H1 (cell line): ENCODE results near the gene CNTN6. TPM values are rescaled to one million over a fixed set of nuclear protein-coding genes. Genes with fewer than 3 reads are reported as not detected.

Experiments
- CTCF ChIA-PET: fragments of 300-600 bp; sonication (Branson Sonifier 250); formaldehyde crosslinking; loops from one replicate; lab custom pipeline; 2021; ENCODE audit not compliant: partially characterized antibody; lab: Charles Lee
- POLR2A ChIA-PET: fragments of 300-600 bp; sonication (Branson Sonifier 250); formaldehyde crosslinking; loops from one replicate; lab custom pipeline; 2021; ENCODE audit warnings: inconsistent platforms; ENCODE audit not compliant: partially characterized antibody; lab: Charles Lee
- DNase-seq, 2 experiments: peaks; one replicate each; pipeline versions ENCODE4 v3.0.0 to v3.0.0-alpha.2; 2010 to 2022; ENCODE audit warnings: low spot score in 2 of 2, low read depth in 1 of 2, mixed read lengths in 1 of 2
- FAIRE-seq: peaks from 2 replicates; lab custom pipeline; 2011; peaks lifted over from hg19 to GRCh38; lab: Jason Lieb, UNC
- H2AFZ ChIP-seq: 2 replicates; pipeline ENCODE4 v1.8.1; 2012; ENCODE audit warnings: low read length, inconsistent platforms
- H2AK5ac ChIP-seq: 2 replicates; pipeline ENCODE4 v1.6.1; 2013; ENCODE audit warnings: low read depth, low read length
- H2BK120ac ChIP-seq: replicated peaks from 2 replicates; pipeline ENCODE3; 2013; ENCODE audit warnings: low read depth, low read length, inconsistent platforms
- H2BK12ac ChIP-seq: 2 replicates; pipeline ENCODE4 v1.6.1; 2013; ENCODE audit warnings: low read depth, low read length
- H2BK15ac ChIP-seq: 2 replicates; pipeline ENCODE4 v1.6.1; 2013; ENCODE audit warnings: low read length
- H2BK20ac ChIP-seq: 2 replicates; pipeline ENCODE4 v1.6.1; 2013; ENCODE audit warnings: low read length
- H2BK5ac ChIP-seq: 2 replicates; pipeline ENCODE4 v1.6.1; 2013; ENCODE audit warnings: low read depth, low read length
- H3K14ac ChIP-seq: 2 replicates; pipeline ENCODE4 v1.6.1; 2013; ENCODE audit warnings: inconsistent platforms; ENCODE audit not compliant: insufficient read length
- H3K18ac ChIP-seq: 2 replicates; pipeline ENCODE4 v1.6.1; 2013; ENCODE audit warnings: low read length; ENCODE audit errors: extremely low read depth
- H3K23ac ChIP-seq: 2 replicates; pipeline ENCODE4 v1.6.1; 2013; ENCODE audit warnings: inconsistent platforms; ENCODE audit not compliant: insufficient read length
- H3K23me2 ChIP-seq: 2 replicates; pipeline ENCODE4 v1.6.1; 2013; ENCODE audit warnings: low read depth, low read length
- H3K27ac ChIP-seq: 2 replicates; pipeline ENCODE4 v1.6.1; 2011; ENCODE audit warnings: low read depth, low read length, inconsistent platforms
- H3K27me3 ChIP-seq, 4 experiments: replicated peaks in 1 of 4; 1 replicate in 1 of 4; 2 replicates in 3 of 4; pipeline versions ENCODE4 v1.6.1 to v1.8.1; 2011 to 2013; ENCODE audit warnings: low read length in 3 of 4, mild to moderate bottlenecking in 3 of 4, inconsistent platforms in 2 of 4, mixed read lengths in 2 of 4, moderate library complexity in 1 of 4; ENCODE audit not compliant: control insufficient read depth in 3 of 4, insufficient read depth in 3 of 4; ENCODE audit errors: extremely low read depth in 1 of 4
- H3K36me3 ChIP-seq, 4 experiments: 2 replicates each; pipeline versions ENCODE4 v1.6.1 to v1.8.1; 2011 to 2013; ENCODE audit warnings: mild to moderate bottlenecking in 4 of 4, low read length in 3 of 4, moderate library complexity in 2 of 4, control low read depth in 1 of 4, inconsistent platforms in 1 of 4; ENCODE audit not compliant: insufficient read depth in 4 of 4, control insufficient read depth in 2 of 4
- H3K4ac ChIP-seq: replicated peaks from 2 replicates; pipeline ENCODE3; 2013; ENCODE audit warnings: low read length, low read depth, mixed read lengths, inconsistent platforms; ENCODE audit not compliant: insufficient read length
- H3K4me1 ChIP-seq, 4 experiments: replicated peaks in 1 of 4; 1 replicate in 1 of 4; 2 replicates in 3 of 4; pipeline versions ENCODE4 v1.6.1 to v1.8.1; 2011 to 2013; ENCODE audit warnings: low read length in 3 of 4, inconsistent platforms in 2 of 4, mixed read lengths in 1 of 4; ENCODE audit not compliant: insufficient read depth in 4 of 4, control insufficient read depth in 3 of 4
- H3K4me2 ChIP-seq, 2 experiments: 2 replicates each; pipeline versions ENCODE4 v1.6.1 to v1.8.1; 2011 to 2013; ENCODE audit warnings: low read depth in 2 of 2, low read length in 2 of 2, control low read depth in 1 of 2, inconsistent platforms in 1 of 2, mild to moderate bottlenecking in 1 of 2; ENCODE audit not compliant: insufficient read depth in 1 of 2
- H3K4me3 ChIP-seq, 4 experiments: fragments of 200-600, 300-600 bp in 1 of 4; sonication (generic), shearing (Covaris generic), sonication (Bioruptor Twin) in 1 of 4; 2 replicates each; pipeline versions ENCODE4 v1.5.1 to v1.8.1; 2011 to 2016; ENCODE audit warnings: low read length in 4 of 4, low read depth in 3 of 4, control low read depth in 2 of 4, inconsistent platforms in 2 of 4, mild to moderate bottlenecking in 2 of 4, mixed read lengths in 1 of 4, moderate library complexity in 1 of 4; ENCODE audit not compliant: insufficient read depth in 2 of 4; ENCODE audit errors: extremely low read depth in 1 of 4
- H3K56ac ChIP-seq: replicated peaks from 2 replicates; pipeline ENCODE3; 2013; ENCODE audit warnings: low read depth, mild to moderate bottlenecking, mixed read lengths, low read length, inconsistent platforms; ENCODE audit not compliant: insufficient read length
- H3K79me1 ChIP-seq: 2 replicates; pipeline ENCODE4 v1.6.1; 2013; ENCODE audit warnings: low read depth, low read length, control low read depth
- H3K79me2 ChIP-seq, 2 experiments: 2 replicates each; pipeline versions ENCODE4 v1.6.1 to v1.8.1; 2012 to 2013; ENCODE audit warnings: low read length in 2 of 2, mild to moderate bottlenecking in 2 of 2, inconsistent platforms in 1 of 2; ENCODE audit not compliant: insufficient read depth in 2 of 2, control insufficient read depth in 1 of 2
- H3K9ac ChIP-seq, 4 experiments: replicated peaks in 1 of 4; 1 replicate in 1 of 4; 2 replicates in 3 of 4; pipeline versions ENCODE4 v1.6.1 to v1.8.1; 2011 to 2013; ENCODE audit warnings: low read depth in 3 of 4, low read length in 3 of 4, control low read depth in 2 of 4, mild to moderate bottlenecking in 2 of 4, moderate library complexity in 2 of 4, inconsistent platforms in 1 of 4; ENCODE audit errors: extremely low read depth in 1 of 4
- H3K9me3 ChIP-seq, 2 experiments: 2 replicates each; pipeline versions ENCODE4 v1.6.1 to v1.8.1; 2012 to 2013; ENCODE audit warnings: mild to moderate bottlenecking in 2 of 2, moderate library complexity in 2 of 2, control low read depth in 1 of 2, inconsistent platforms in 1 of 2, low read depth in 1 of 2, low read length in 1 of 2, mixed read lengths in 1 of 2; ENCODE audit not compliant: insufficient read depth in 2 of 2
- H4K20me1 ChIP-seq, 2 experiments: replicated peaks in 1 of 2; 2 replicates each; pipeline versions ENCODE3 to v1.8.1; 2011 to 2013; ENCODE audit warnings: inconsistent platforms in 2 of 2, low read length in 2 of 2, mild to moderate bottlenecking in 1 of 2; ENCODE audit not compliant: insufficient read depth in 2 of 2, control insufficient read depth in 1 of 2
- H4K5ac ChIP-seq: 2 replicates; pipeline ENCODE4 v1.6.1; 2013; ENCODE audit warnings: low read length, low read depth, mixed read lengths, inconsistent platforms; ENCODE audit not compliant: insufficient read length
- H4K8ac ChIP-seq: 2 replicates; pipeline ENCODE4 v1.8.0; 2013; ENCODE audit warnings: mild to moderate bottlenecking, moderate library complexity, low read length, inconsistent platforms; ENCODE audit not compliant: insufficient read depth; ENCODE audit errors: extremely low read depth
- H4K91ac ChIP-seq: replicated peaks from 2 replicates; pipeline ENCODE3; 2013; ENCODE audit warnings: low read length, mixed read lengths, inconsistent platforms; ENCODE audit not compliant: insufficient read length
- POLR2A ChIP-seq, 2 experiments: IDR thresholded peaks; 1 replicate in 1 of 2; 2 replicates in 1 of 2; pipeline ENCODE4 v1.6.1; 2011; ENCODE audit warnings: low read depth in 2 of 2, low read length in 2 of 2, mild to moderate bottlenecking in 2 of 2; ENCODE audit errors: control extremely low read depth in 1 of 2
- polyA plus RNA-seq, 7 experiments: library from polyadenylated mRNA; depleted of rRNA in 3 of 7; stranded (reverse) in 5 of 7; unstranded in 2 of 7; fragments of >200 nt in 5 of 7; fragments of 200-250 nt in 2 of 7; gene quantifications; 1 replicate in 5 of 7; 2 replicates in 1 of 7; 4 replicates in 1 of 7; pipeline versions ENCODE4 v1.2.1 to v1.2.3, GENCODE V29; 2011 to 2013; ENCODE audit warnings: missing spikeins in 2 of 7, mixed read lengths in 2 of 7
- small RNA-seq: library from polyadenylated mRNA; stranded (forward); fragments of <200 nt; extraction: miRNeasy Mini kit (QIAGEN cat#:217004); gene quantifications from one replicate; pipeline ENCODE3, GENCODE V24; 2013; ENCODE audit not compliant: insufficient read depth
- total RNA-seq: library from RNA; stranded (reverse); fragmentation: NEBNext Ultra II Directional; extraction: Animal tissue kit (Norgen Biotek cat#: 25700); gene quantifications from 2 replicates; pipeline ENCODE4 v1.2.1, GENCODE V29; 2021

CNTN6 gene
- total and polyA plus RNA-seq, 2 of the 8 experiments (the other 6 are each of a cell fraction or from before 2014, with no cell fraction given) = not detected

DNA sequence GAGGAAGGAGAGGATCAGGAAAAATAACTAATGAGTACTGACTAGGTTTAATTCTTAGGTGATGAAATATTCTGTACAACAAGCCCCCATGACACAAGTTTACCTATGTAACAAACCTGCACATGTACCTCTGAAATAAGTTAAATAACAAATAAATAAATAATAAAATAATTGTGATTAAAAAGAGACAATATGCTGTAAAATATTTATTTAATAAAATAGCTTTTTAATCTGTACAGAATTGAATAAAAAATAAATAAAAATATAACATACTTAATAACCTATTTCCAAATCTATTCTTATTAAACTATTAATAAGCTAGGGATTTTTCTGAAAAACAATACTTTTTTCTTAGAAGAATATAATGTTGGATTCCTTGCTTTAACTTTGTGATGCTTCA is 355.6 kb downstream of the CNTN6 start:
- no peak for DNase-seq
- Histone ChIP-seq H2BK5ac (no peak overlapping the region), H3K23ac (no peak overlapping the region), H4K20me1 (no peaks in the 10 kb centered on the region), H3K56ac (no peak overlapping the region), H3K79me1 (no peaks in the 10 kb centered on the region), H4K8ac (no peak overlapping the region), H3K27ac (no peak overlapping the region), H3K9ac (no peak overlapping the region), H3K4me3 (no peak overlapping the region), H2BK120ac (no peak overlapping the region), H2AFZ (no peak overlapping the region), H2AK5ac (no peak overlapping the region), H3K79me2 (no peaks in the 10 kb centered on the region), H3K27me3 (no peaks in the 10 kb centered on the region), H3K4me1 (no peaks in the 10 kb centered on the region), H2BK15ac (no peak overlapping the region), H4K91ac (no peak overlapping the region), H3K4ac (no peak overlapping the region), H3K9me3 (no peaks in the 10 kb centered on the region), H3K14ac (no peak overlapping the region), H2BK12ac (no peak overlapping the region), H4K5ac (no peak overlapping the region), H3K18ac (no peak overlapping the region), H3K4me2 (no peak overlapping the region), H2BK20ac (no peak overlapping the region), H3K23me2 (no peaks in the 10 kb centered on the region), H3K36me3 (no peaks in the 10 kb centered on the region)
- TF ChIP-seq POLR2A (IDR thresholded peaks at IDR 0.05; ENCODE audit: control extremely low read depth in 1 of 2, low read depth in 2 of 2, low read length in 2 of 2) = no peak
- ChIA-PET CTCF (interaction anchor here (1.4 kb wide), 1 partner anchor 11 kb away, joined by 4 read pairs; no protein-coding TSS in a partner anchor), POLR2A (no interaction called here)
- FAIRE-seq = no peak

Small RNA genes lying within 50 kb of the gene (small RNA-seq; reads per million reads assigned to genes)
- gene CRB3P1 (not detected), gene RN7SL120P (not detected)
